ENCODE measurements around the gene FHL1.

Gene FHL1

GRCh38 chrX:136142592-136142991 lies 4.7 kb upstream of the FHL1 start:
- no peak for DNase-seq (ENCODE audit: low read depth, low spot score)
- TF ChIP-seq CTCF (IDR thresholded peaks at IDR 0.05; ENCODE audit: low read depth, low read length): no peak
- in situ Hi-C loops (cut with HindIII; ENCODE audit: low sequenced_read_pairs): no loop called here
- H3K4me3 ChIP-seq (ENCODE audit: low read depth, low read length): no peak overlapping the region

- in situ Hi-C loops (cut with HindIII; ENCODE audit: low sequenced_read_pairs): no loop called here
- no peak overlapping the region for H3K4me3 ChIP-seq (ENCODE audit: low read depth, low read length)
- no peak for TF ChIP-seq CTCF (IDR thresholded peaks at IDR 0.05; ENCODE audit: low read depth, low read length)
- DNase-seq (ENCODE audit: low read depth, low spot score): no peak
Observed at GRCh38 chrX:136143711-136144110, 3.6 kb upstream of the FHL1 start.

DNA sequence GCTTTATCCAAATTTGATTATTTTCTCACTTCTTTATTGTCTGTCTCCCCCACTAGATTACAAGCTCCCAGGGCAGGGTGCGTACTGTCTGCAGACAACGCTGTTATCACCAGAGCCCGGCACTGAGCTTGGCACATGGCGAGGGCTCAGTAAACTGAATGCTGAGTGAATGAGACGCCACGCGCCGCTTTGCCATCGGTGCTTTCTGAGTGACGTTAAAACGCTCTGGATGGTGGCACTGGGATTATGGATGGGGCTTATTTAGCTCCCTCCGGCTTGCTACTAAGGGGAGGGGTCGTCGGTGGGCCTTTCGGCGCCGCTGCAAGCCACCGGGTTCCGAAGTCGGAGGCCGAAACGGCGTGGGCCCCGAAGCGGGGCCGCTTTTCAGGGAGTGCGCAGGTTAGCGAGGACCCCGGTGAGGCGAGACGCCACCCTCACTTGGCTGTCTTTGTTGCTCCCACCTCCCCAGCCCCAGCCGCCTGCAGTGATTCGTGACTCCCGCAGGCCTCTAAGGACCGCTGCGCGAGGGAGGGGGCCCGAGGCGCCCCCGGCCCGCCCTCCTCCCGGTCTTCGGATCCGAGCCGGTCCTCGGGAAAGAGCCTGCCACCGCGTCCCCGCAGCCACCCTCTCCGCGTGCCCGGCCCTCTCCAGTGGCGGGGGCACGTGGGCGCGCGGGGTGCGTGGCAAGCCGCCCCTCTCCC lies 569 bp upstream of the FHL1 start:
- no peak for DNase-seq (ENCODE audit: low read depth, low spot score)

DNA sequence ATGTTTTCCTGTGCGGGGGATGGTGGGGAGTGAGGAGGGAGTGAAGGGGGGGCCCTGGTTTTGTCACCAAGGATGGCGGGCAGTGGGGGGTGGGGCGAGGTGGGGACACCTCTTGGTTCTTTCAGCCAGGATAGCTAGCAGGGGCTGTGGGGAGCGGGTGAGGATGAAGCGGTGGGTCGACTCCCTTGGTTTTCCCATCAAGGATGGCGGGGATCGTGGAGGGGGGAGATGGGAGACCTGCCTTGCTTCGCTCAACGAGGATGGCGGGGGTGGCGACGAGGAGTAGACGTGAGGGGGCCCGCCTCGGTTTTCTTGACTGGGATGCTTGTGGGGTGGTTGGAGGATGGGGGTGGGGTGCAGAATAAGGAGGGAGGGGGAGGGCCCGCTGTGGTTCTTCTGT lies 643 bp downstream of the FHL1 start:
- no peak for DNase-seq (ENCODE audit: low read depth, low spot score)
- peak overlapping the region; percentile 51 for H3K4me3 ChIP-seq (ENCODE audit: low read depth, low read length)
- in situ Hi-C loops (cut with HindIII; ENCODE audit: low sequenced_read_pairs): no loop called here
- no peak for TF ChIP-seq CTCF (IDR thresholded peaks at IDR 0.05; ENCODE audit: low read depth, low read length)

More for the DNA sequence above, 569 bp upstream of the FHL1 start:
- TF ChIP-seq CTCF (IDR thresholded peaks at IDR 0.05; ENCODE audit: low read depth, low read length): no peak
- in situ Hi-C loops (cut with HindIII; ENCODE audit: low sequenced_read_pairs): no loop called here
- H3K4me3 ChIP-seq (ENCODE audit: low read depth, low read length): peak overlapping the region; percentile 49

DNA sequence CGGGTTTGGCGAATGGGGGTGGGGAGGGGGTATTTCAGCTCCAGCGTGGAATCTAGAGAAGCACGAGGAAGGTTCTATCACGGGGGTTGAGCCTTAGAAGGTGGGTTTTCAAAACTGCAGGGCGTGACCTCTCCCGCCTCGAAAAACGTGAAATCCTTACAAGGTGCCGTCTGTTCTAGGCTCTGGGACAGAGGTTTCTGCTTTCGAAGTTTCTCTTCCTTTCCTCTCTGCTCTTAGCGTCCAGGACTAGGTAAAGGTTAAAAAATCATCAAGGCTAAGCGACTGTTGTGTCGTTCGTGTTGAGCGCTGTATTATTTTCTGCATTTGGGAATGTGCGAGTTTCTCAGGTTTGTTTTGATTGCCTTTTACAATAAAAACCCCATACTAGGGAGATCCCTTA lies 1.1 kb downstream of the FHL1 start:
- H3K4me3 ChIP-seq (ENCODE audit: low read depth, low read length): peak overlapping the region; percentile 51
- in situ Hi-C loops (cut with HindIII; ENCODE audit: low sequenced_read_pairs): no loop called here
- no peak for DNase-seq (ENCODE audit: low read depth, low spot score)
- no peak for TF ChIP-seq CTCF (IDR thresholded peaks at IDR 0.05; ENCODE audit: low read depth, low read length)

DNA sequence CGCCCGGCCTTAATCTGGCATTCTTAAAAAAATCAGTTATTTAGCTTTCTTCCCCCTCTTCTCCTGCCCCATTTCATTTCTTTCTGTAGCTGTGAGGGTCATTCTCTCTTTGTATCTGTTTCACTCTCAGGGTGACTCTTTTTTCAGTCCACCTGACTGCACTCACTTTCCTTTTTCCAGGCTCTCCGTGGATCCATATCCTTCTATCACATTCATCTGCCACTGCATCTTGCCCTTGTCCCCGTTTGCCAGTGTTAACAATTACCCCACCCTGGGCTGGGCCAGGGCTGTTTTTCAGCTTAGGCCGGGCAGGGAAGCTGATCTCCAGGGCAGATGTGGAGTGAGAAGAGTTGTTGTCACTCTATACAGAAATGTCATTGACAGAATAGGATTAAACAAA lies 7.7 kb downstream of the FHL1 start:
- no peak for TF ChIP-seq CTCF (IDR thresholded peaks at IDR 0.05; ENCODE audit: low read depth, low read length)
- no peak overlapping the region for H3K4me3 ChIP-seq (ENCODE audit: low read depth, low read length)
- in situ Hi-C loops (cut with HindIII; ENCODE audit: low sequenced_read_pairs): no loop called here
- no peak for DNase-seq (ENCODE audit: low read depth, low spot score)
